HCT116 (cell line): Measurements from ENCODE around the gene GYPC. TPM values are rescaled to one million over a fixed set of nuclear protein-coding genes. Genes with fewer than 3 reads are reported as not detected.

Source experiments
- ATAC-seq: fragments of 200-7000 bp; cut with Tn5 transposase; 2 replicates; pipeline ENCODE4 v1.9.1; 2020; ENCODE audit warnings: mild to moderate bottlenecking, moderate library complexity
- BruUV-seq: library from RNA; stranded (reverse); fragments of 400-500 nt; replicated peaks from 2 replicates; lab custom pipeline; 2021; lab: Mats Ljungman, UMichigan
- CTCF ChIA-PET: fragments of 300-600 bp; sonication (Branson Sonifier 250); formaldehyde crosslinking; loops from one replicate; lab custom pipeline; 2021; ENCODE audit warnings: antibody characterized with exemption; lab: Charles Lee
- POLR2A ChIA-PET: fragments of 300-600, 350-600 bp; sonication (Branson Sonifier 250); formaldehyde crosslinking; loops from one replicate; lab custom pipeline; 2021; ENCODE audit warnings: antibody characterized with exemption; lab: Charles Lee
- RAD21 ChIA-PET, 2 experiments: fragments of 300-600 bp; sonication (Branson Sonifier 250); formaldehyde crosslinking; loops; one replicate each; lab custom pipeline; 2023; ENCODE audit warnings: low total read pairs in 2 of 2; ENCODE audit not compliant: uncharacterized antibody in 2 of 2, unreplicated experiment in 2 of 2, low non-redundant PET in 1 of 2; lab: Charles Lee
- DNase-seq: peaks from one replicate; pipeline ENCODE4 v3.0.0-alpha.2; 2010; ENCODE audit warnings: low read depth, low spot score
- H2AFZ ChIP-seq: fragments of 200-600 bp; shearing (Covaris generic), sonication (generic); 2 replicates; pipeline ENCODE4 v1.6.1; 2017; ENCODE audit warnings: low read depth, mixed run types, mixed read lengths, antibody characterized with exemption, low read length; ENCODE audit not compliant: poor library complexity, severe bottlenecking
- H3K27ac ChIP-seq: 2 replicates; pipeline ENCODE4 v1.5.1; 2012; ENCODE audit warnings: low read depth, low read length
- H3K27me3 ChIP-seq: fragments of 200-600 bp; sonication (generic); 2 replicates; pipeline ENCODE4 v1.6.1; 2016; ENCODE audit warnings: mixed run types, low read length, mixed read lengths; ENCODE audit not compliant: insufficient read depth
- H3K36me3 ChIP-seq, 2 experiments: fragments of 200-500 bp in 1 of 2; fragments of 200-600 bp in 1 of 2; sonication (Bioruptor generic) in 1 of 2; sonication (generic) in 1 of 2; 2 replicates each; pipeline versions ENCODE4 v1.5.1 to v1.6.1; 2014 to 2016; ENCODE audit warnings: low read length in 2 of 2, inconsistent platforms in 1 of 2, mixed read lengths in 1 of 2, mixed run types in 1 of 2; ENCODE audit not compliant: insufficient read depth in 2 of 2, control insufficient read depth in 1 of 2
- H3K4me1 ChIP-seq, 2 experiments: fragments of 200-600 bp in 1 of 2; sonication (generic) in 1 of 2; 2 replicates each; pipeline versions ENCODE4 v1.5.1 to v1.6.1; 2012 to 2017; ENCODE audit warnings: low read length in 2 of 2, inconsistent platforms in 1 of 2, mild to moderate bottlenecking in 1 of 2, mixed read lengths in 1 of 2, mixed run types in 1 of 2, moderate library complexity in 1 of 2; ENCODE audit not compliant: insufficient read depth in 2 of 2, control insufficient read depth in 1 of 2
- H3K4me2 ChIP-seq: fragments of 200-600 bp; sonication (generic); 2 replicates; pipeline ENCODE4 v1.6.1; 2017; ENCODE audit warnings: mixed run types, low read length, mixed read lengths
- H3K4me3 ChIP-seq, 2 experiments: fragments of 200-600 bp in 1 of 2; sonication (generic) in 1 of 2; replicated peaks in 1 of 2; 2 replicates each; pipeline ENCODE4 v1.5.1; 2011 to 2016; ENCODE audit warnings: low read length in 2 of 2, control low read depth in 1 of 2, low read depth in 1 of 2, mild to moderate bottlenecking in 1 of 2, mixed read lengths in 1 of 2, mixed run types in 1 of 2
- H3K79me2 ChIP-seq: fragments of 200-600 bp; sonication (generic); 2 replicates; pipeline ENCODE4 v1.6.1; 2017; ENCODE audit warnings: mild to moderate bottlenecking, mixed run types, low read length, moderate library complexity, mixed read lengths; ENCODE audit not compliant: insufficient read depth
- H3K9ac ChIP-seq: fragments of 200-600 bp; sonication (generic); 2 replicates; pipeline ENCODE4 v1.6.1; 2016; ENCODE audit warnings: low read length, mixed read lengths
- H3K9me2 ChIP-seq: fragments of 200-600 bp; sonication (generic), shearing (Covaris generic); 2 replicates; pipeline ENCODE4 v1.6.1; 2017; ENCODE audit warnings: mixed run types, mild to moderate bottlenecking, moderate library complexity; ENCODE audit not compliant: insufficient read depth
- H3K9me3 ChIP-seq, 2 experiments: fragments of 200-500 bp in 1 of 2; fragments of 200-600 bp in 1 of 2; sonication (Bioruptor generic) in 1 of 2; sonication (generic) in 1 of 2; 2 replicates each; pipeline ENCODE4 v1.6.1; 2014 to 2017; ENCODE audit warnings: low read length in 2 of 2, mixed read lengths in 2 of 2, inconsistent platforms in 1 of 2, low read depth in 1 of 2, mild to moderate bottlenecking in 1 of 2, mixed run types in 1 of 2, moderate library complexity in 1 of 2; ENCODE audit not compliant: control insufficient read depth in 1 of 2, insufficient read depth in 1 of 2
- H4K20me1 ChIP-seq: fragments of 200-600 bp; sonication (generic), shearing (Covaris generic); 2 replicates; pipeline ENCODE4 v1.6.1; 2017; ENCODE audit warnings: mixed run types, mild to moderate bottlenecking, moderate library complexity; ENCODE audit not compliant: insufficient read depth
- ATF3 ChIP-seq: IDR thresholded peaks from 2 replicates; pipeline ENCODE4 v1.6.1; 2012
- CBX3 ChIP-seq: IDR thresholded peaks from 2 replicates; pipeline ENCODE4 v1.6.1; 2012; ENCODE audit warnings: low read depth
- CEBPB ChIP-seq: IDR thresholded peaks from 2 replicates; pipeline ENCODE4 v1.6.1; 2012; ENCODE audit warnings: low read depth
- CTCF ChIP-seq, 3 experiments: fragments of 200-600 bp in 1 of 3; sonication (generic) in 1 of 3; IDR thresholded peaks in 2 of 3; conservative IDR thresholded peaks in 1 of 3; 2 replicates each; pipeline ENCODE4 v1.5.1; 2012 to 2017; ENCODE audit warnings: low read depth in 2 of 3, low read length in 2 of 3, antibody characterized with exemption in 1 of 3, borderline replicate concordance in 1 of 3, control low read depth in 1 of 3, mild to moderate bottlenecking in 1 of 3, mixed read lengths in 1 of 3, mixed run types in 1 of 3, moderate library complexity in 1 of 3; ENCODE audit not compliant: insufficient read depth in 1 of 3
- EGR1 ChIP-seq: IDR thresholded peaks from 2 replicates; pipeline ENCODE4 v1.6.1; 2012; ENCODE audit warnings: low read depth
- ELF1 ChIP-seq: IDR thresholded peaks from 2 replicates; pipeline ENCODE4 v1.6.1; 2012; ENCODE audit warnings: low read depth, borderline replicate concordance
- EZH2 ChIP-seq: fragments of 200-600 bp; sonication (generic); IDR thresholded peaks from 2 replicates; pipeline ENCODE4 v1.6.1; 2017; ENCODE audit warnings: antibody characterized with exemption, mixed run types
- FOSL1 ChIP-seq: IDR thresholded peaks from 2 replicates; pipeline ENCODE4 v1.6.1; 2012; ENCODE audit warnings: low read depth
- JUND ChIP-seq: IDR thresholded peaks from 2 replicates; pipeline ENCODE4 v1.6.1; 2012
- POLR2A ChIP-seq: IDR thresholded peaks from 2 replicates; pipeline ENCODE4 v1.7.0; 2011; ENCODE audit warnings: borderline replicate concordance; ENCODE audit not compliant: insufficient read depth, insufficient read length; ENCODE audit errors: extremely low read depth
- POLR2AphosphoS5 ChIP-seq: IDR thresholded peaks from 2 replicates; pipeline ENCODE4 v1.6.1; 2011; ENCODE audit warnings: mild to moderate bottlenecking, low read depth, low read length, moderate library complexity
- RAD21 ChIP-seq: IDR thresholded peaks from 2 replicates; pipeline ENCODE4 v1.6.1; 2012; ENCODE audit warnings: low read depth, mild to moderate bottlenecking
- REST ChIP-seq: IDR thresholded peaks from 2 replicates; pipeline ENCODE4 v1.6.1; 2012; ENCODE audit warnings: low read depth
- SP1 ChIP-seq: IDR thresholded peaks from 2 replicates; pipeline ENCODE4 v1.6.1; 2012; ENCODE audit warnings: low read depth
- SRF ChIP-seq: IDR thresholded peaks from 2 replicates; pipeline ENCODE4 v1.6.1; 2012; ENCODE audit warnings: low read depth
- TCF7L2 ChIP-seq: IDR thresholded peaks from 2 replicates; pipeline ENCODE4 v1.7.0; 2011; ENCODE audit warnings: borderline replicate concordance, inconsistent platforms; ENCODE audit not compliant: insufficient read depth, insufficient read length; ENCODE audit errors: extremely low read depth
- YY1 ChIP-seq: IDR thresholded peaks from 2 replicates; pipeline ENCODE4 v1.6.1; 2011; ENCODE audit warnings: low read length, low read depth, moderate library complexity, mild to moderate bottlenecking; ENCODE audit not compliant: insufficient replicate concordance; ENCODE audit errors: extremely low read depth
- ZBTB33 ChIP-seq: IDR thresholded peaks from 2 replicates; pipeline ENCODE4 v1.6.1; 2011; ENCODE audit warnings: mild to moderate bottlenecking, low read length, moderate library complexity; ENCODE audit not compliant: insufficient replicate concordance; ENCODE audit errors: extremely low read depth
- ZFX ChIP-seq: fragments of 450-650 bp; IDR thresholded peaks from 2 replicates; pipeline ENCODE4 v1.6.1; 2017
- ZNF274 ChIP-seq: fragments of 200-500 bp; sonication (Bioruptor generic); IDR thresholded peaks from 2 replicates; pipeline ENCODE4 v1.6.1; 2014; ENCODE audit warnings: mild to moderate bottlenecking, low read depth, low read length, inconsistent platforms
- intact Hi-C: fragments of 100-400 bp; cut with micrococcal nuclease; formaldehyde crosslinking; loops from 2 replicates; pipeline ENCODE4 v1.10.0; 2022
- total RNA-seq: library from RNA; stranded (reverse); gene quantifications from one replicate; pipeline ENCODE4 v1.2.1, GENCODE V29; 2021; ENCODE audit not compliant: unreplicated experiment

Gene GYPC
- total RNA-seq, 1 experiment from 2014 or later = 0.66 TPM

- Histone ChIP-seq H3K4me3 (no peak overlapping the region), H3K27ac (no peak overlapping the region), H3K79me2 (no peaks in the 10 kb centered on the region), H2AFZ (no peak overlapping the region), H3K27me3 (no peaks in the 10 kb centered on the region), H3K36me3 (no peaks in the 10 kb centered on the region), H3K9me2 (no peaks in the 10 kb centered on the region), H3K4me2 (no peak overlapping the region), H3K9ac (no peak overlapping the region), H4K20me1 (no peaks in the 10 kb centered on the region), H3K9me3 (peaks cover 7 to 8% of the 10 kb centered on the region in 2 experiments; a peak in 1 of 4 replicates), H3K4me1 (no peaks in the 10 kb centered on the region)
- TF ChIP-seq SP1 (no peak), JUND (no peak), RAD21 (no peak), ZBTB33 (no peak), REST (no peak), CEBPB (no peak), FOSL1 (no peak), ATF3 (no peak), POLR2A (no peak), YY1 (no peak), POLR2AphosphoS5 (no peak), TCF7L2 (no peak), EGR1 (no peak), ZNF274 (no peak), CBX3 (no peak), ZFX (no peak), SRF (no peak), CTCF (IDR thresholded peaks at IDR 0.05 in 2 of 3, conservative IDR thresholded peaks at IDR 0.05 in 1 of 3; ENCODE audit: borderline replicate concordance in 1 of 3, insufficient read depth in 1 of 3, low read depth in 2 of 3, low read length in 2 of 3) (no peak), EZH2 (no peak), ELF1 (no peak)
- DNase-seq (no peak), ATAC-seq (no peak)
- no TSS peak for BruUV-seq
- POLR2A ChIA-PET = no interaction called here
- CTCF ChIA-PET = no interaction called here
- intact Hi-C loops = no loop called here
- RAD21 ChIA-PET = no interaction called here
Measured at GRCh38 chr2:126676221-126677175, 20.5 kb downstream of the GYPC start.
